Measurements from ENCODE around the gene ASCC3. TPM values are rescaled to one million over a fixed set of nuclear protein-coding genes. Genes with fewer than 3 reads are reported as not detected.

ASCC3 gene
- total RNA-seq, 4 donors from 2014 or later = 25.9 to 40.9 (median 31.3) TPM

DNA sequence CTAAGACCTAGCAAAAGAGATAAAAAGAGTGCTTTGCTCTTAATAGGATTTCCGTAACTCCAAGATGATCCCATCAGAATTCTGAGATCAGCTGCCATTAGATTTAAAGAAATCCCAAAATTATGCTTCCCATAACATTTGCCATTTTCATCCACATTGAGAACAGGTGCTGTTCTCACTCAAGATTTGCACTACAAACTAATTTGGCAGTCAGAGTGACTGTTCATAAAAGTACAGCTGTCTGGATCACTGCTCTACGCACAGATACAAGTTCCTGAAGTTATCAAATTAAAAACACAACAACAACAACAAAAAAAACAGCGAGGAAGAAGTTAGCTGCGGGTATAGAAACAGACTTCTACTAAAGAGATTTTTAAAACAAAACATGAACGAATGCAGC, 58.1 kb downstream of the ASCC3 start:
- Histone ChIP-seq H3K4me3 (no peak overlapping the region), H3K27ac (no peak overlapping the region), H3K9me3 (no peaks in the 10 kb centered on the region), H3K27me3 (no peaks in the 10 kb centered on the region), H3K4me1 (no peaks in the 10 kb centered on the region), H3K36me3 (no peaks in the 10 kb centered on the region)
- 72% methylated on average over 5 of the region's 5 CpGs for WGBS
- TF ChIP-seq POLR2A (IDR thresholded peaks at IDR 0.05) = no peak
- TF ChIP-seq, protein P1, sequence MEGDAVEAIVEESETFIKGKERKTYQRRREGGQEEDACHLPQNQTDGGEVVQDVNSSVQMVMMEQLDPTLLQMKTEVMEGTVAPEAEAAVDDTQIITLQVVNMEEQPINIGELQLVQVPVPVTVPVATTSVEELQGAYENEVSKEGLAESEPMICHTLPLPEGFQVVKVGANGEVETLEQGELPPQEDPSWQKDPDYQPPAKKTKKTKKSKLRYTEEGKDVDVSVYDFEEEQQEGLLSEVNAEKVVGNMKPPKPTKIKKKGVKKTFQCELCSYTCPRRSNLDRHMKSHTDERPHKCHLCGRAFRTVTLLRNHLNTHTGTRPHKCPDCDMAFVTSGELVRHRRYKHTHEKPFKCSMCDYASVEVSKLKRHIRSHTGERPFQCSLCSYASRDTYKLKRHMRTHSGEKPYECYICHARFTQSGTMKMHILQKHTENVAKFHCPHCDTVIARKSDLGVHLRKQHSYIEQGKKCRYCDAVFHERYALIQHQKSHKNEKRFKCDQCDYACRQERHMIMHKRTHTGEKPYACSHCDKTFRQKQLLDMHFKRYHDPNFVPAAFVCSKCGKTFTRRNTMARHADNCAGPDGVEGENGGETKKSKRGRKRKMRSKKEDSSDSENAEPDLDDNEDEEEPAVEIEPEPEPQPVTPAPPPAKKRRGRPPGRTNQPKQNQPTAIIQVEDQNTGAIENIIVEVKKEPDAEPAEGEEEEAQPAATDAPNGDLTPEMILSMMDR (IDR thresholded peaks at IDR 0.05) = no peak
- no peak for TF ChIP-seq POLR2AphosphoS5 (IDR thresholded peaks at IDR 0.05)
- TF ChIP-seq EP300 (IDR thresholded peaks at IDR 0.05) = no peak
- DNase-seq (ENCODE audit: low spot score in 2 of 2) = no peak

DNA sequence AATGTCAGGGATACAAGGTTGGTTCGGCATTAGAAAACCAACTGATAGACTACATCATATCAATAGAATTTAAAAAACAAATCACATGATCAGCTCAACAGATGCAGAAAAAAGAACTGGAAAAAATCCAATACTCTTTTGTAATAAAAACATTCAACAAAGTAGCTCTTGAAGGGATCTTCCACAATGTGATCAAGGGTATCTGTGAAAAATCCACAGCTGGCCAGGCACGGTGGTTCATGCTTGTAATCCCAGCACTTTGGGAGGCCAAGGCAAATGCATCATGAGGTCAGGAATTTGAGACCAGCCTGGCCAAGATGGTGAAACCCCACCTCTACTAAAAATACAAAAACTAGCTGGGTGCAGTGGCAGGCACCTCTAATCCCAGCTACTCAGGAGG, 63.1 kb downstream of the ASCC3 start:
- H3K27ac ChIP-seq = no peak overlapping the region
- H3K4me1 ChIP-seq = no peaks in the 10 kb centered on the region
- no peak overlapping the region for H3K4me3 ChIP-seq
- WGBS = 96% methylated on average over 2 of the region's 2 CpGs
- no peak for DNase-seq (ENCODE audit: low spot score in 2 of 2)
- H3K36me3 ChIP-seq = no peaks in the 10 kb centered on the region
- H3K9me3 ChIP-seq = no peaks in the 10 kb centered on the region
- no peaks in the 10 kb centered on the region for H3K27me3 ChIP-seq
- TF ChIP-seq POLR2AphosphoS5 (IDR thresholded peaks at IDR 0.05) (no peak), EP300 (IDR thresholded peaks at IDR 0.05) (no peak), POLR2A (IDR thresholded peaks at IDR 0.05) (no peak)
- TF ChIP-seq, protein P1 (IDR thresholded peaks at IDR 0.05) = no peak

DNA sequence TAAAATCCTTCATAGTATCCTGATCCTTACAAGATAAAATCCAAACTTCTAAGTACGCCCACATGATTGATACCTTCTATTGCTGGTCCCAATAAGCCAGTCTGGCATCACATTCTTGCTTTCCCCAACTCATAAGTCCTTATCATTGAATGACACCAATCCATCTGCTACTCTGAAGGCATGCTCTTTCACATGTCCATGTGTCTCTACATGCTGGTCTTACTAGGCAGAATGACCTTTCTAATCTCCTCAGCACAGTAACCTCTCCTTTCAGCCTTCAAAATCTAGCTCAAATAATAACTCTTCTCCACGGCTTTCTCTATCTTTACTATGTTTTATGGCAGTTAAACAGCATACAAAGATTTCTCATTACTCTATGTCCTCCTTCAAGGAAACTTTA, 71.1 kb downstream of the ASCC3 start:
- Histone ChIP-seq H3K27ac (no peak overlapping the region), H3K9me3 (no peaks in the 10 kb centered on the region), H3K4me1 (no peaks in the 10 kb centered on the region), H3K4me3 (no peak overlapping the region), H3K36me3 (no peaks in the 10 kb centered on the region), H3K27me3 (no peaks in the 10 kb centered on the region)
- no peak for DNase-seq (ENCODE audit: low spot score in 2 of 2)
- TF ChIP-seq EP300 (IDR thresholded peaks at IDR 0.05) (no peak), POLR2AphosphoS5 (IDR thresholded peaks at IDR 0.05) (no peak), POLR2A (IDR thresholded peaks at IDR 0.05) (no peak)
- TF ChIP-seq, protein P1 (IDR thresholded peaks at IDR 0.05) = no peak
- 95% methylated on average over 2 of the region's 2 CpGs for WGBS

DNA sequence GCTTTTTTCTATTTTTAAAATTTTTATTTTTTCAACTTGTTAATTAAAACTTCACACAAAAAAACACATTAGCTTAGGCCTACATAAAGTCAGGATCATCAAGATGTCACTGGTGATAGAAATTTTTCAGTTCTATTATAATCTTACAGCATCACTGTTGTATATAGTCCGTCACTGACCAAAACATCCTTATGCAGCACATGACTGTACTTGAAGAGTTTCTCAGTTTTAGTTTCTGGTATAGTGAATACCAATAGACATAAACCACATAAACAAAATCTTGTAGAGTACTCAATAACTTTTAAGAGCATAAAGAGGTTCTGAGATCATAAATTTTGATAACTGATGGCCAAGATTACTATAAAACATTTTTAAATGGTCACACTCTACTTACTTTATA, 71.8 kb downstream of the ASCC3 start:
- H3K27ac ChIP-seq = no peak overlapping the region
- TF ChIP-seq POLR2AphosphoS5 (IDR thresholded peaks at IDR 0.05) (no peak), EP300 (IDR thresholded peaks at IDR 0.05) (no peak), POLR2A (IDR thresholded peaks at IDR 0.05) (no peak)
- TF ChIP-seq, protein P1 (IDR thresholded peaks at IDR 0.05) = no peak
- no peaks in the 10 kb centered on the region for H3K4me1 ChIP-seq
- no peaks in the 10 kb centered on the region for H3K36me3 ChIP-seq
- no peak overlapping the region for H3K4me3 ChIP-seq
- H3K27me3 ChIP-seq = no peaks in the 10 kb centered on the region
- DNase-seq (ENCODE audit: low spot score in 2 of 2) = no peak
- 97% methylated on average over 1 of the region's 1 CpG for WGBS
- H3K9me3 ChIP-seq = no peaks in the 10 kb centered on the region

DNA sequence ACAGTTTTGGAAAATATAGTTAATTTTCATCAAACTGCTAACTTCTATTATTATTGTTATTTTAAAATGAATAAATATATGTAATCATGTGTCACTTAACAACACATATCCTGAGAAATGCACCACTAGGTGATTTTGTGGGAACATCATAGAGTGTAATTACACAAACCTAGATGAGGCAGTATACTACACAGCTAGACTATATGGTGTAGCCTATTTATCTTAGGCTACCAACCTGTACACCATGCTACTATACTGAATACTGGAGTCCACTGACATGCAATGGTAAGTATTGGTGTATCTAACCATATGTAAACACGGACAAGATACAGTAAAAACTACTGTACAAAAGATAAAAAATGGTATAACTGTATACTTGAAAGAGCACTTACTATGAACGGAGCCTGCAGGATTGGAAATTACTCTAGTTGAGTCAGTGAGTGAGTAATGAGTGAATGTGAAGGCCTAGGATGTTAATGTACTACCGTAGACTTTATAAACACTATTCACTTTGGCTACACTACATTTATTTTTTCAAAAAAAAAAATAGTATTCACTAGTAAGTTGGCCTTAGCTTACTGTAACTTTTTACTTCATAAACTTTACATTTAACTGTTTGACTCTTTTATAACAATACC, 72.4 kb downstream of the ASCC3 start:
- Histone ChIP-seq H3K4me1 (no peaks in the 10 kb centered on the region), H3K27ac (no peak overlapping the region), H3K4me3 (no peak overlapping the region), H3K36me3 (no peaks in the 10 kb centered on the region), H3K9me3 (no peaks in the 10 kb centered on the region), H3K27me3 (no peaks in the 10 kb centered on the region)
- 96% methylated on average over 3 of the region's 3 CpGs for WGBS
- DNase-seq (ENCODE audit: low spot score in 2 of 2) = no peak
- TF ChIP-seq POLR2AphosphoS5 (IDR thresholded peaks at IDR 0.05) (no peak), POLR2A (IDR thresholded peaks at IDR 0.05) (no peak), EP300 (IDR thresholded peaks at IDR 0.05) (no peak)
- TF ChIP-seq, protein P1 (IDR thresholded peaks at IDR 0.05) = no peak
